Right lobe of liver (tissue), 6 donors: ENCODE data around the gene KCNJ2. TPM values are rescaled to one million over a fixed set of nuclear protein-coding genes. Genes with fewer than 3 reads are reported as not detected.

Experiments
- ATAC-seq, 4 donors: fragments of 200-7000 bp; cut with Tn5 transposase; one replicate each; pipeline ENCODE4 v1.9.1; 2020; ENCODE audit warnings: mild to moderate bottlenecking in 4 of 4, moderate library complexity in 4 of 4
- DNase-seq, 3 donors: peaks; one replicate each; pipeline ENCODE4 v3.0.0-alpha.2; 2020
- H3K27ac ChIP-seq, 3 donors: fragments of 200-600 bp; one replicate each; pipeline ENCODE4 v1.8.0; 2022
- H3K27me3 ChIP-seq, 2 donors: fragments of 200-600 bp; one replicate each; pipeline ENCODE4 v1.8.0; 2022
- H3K36me3 ChIP-seq, 4 donors: fragments of 200-600 bp; sonication (generic) in 1 of 4; one replicate each; pipeline versions ENCODE4 v1.5.1 to v1.8.0; 2017 to 2022; ENCODE audit warnings: control low read depth in 1 of 4
- H3K4me1 ChIP-seq, 4 donors: fragments of 200-600 bp; sonication (generic) in 1 of 4; one replicate each; pipeline versions ENCODE4 v1.5.1 to v1.8.0; 2017 to 2022; ENCODE audit warnings: control low read depth in 1 of 4
- H3K4me3 ChIP-seq, 3 donors: fragments of 200-600 bp; one replicate each; pipeline ENCODE4 v1.8.0; 2022
- H3K9me3 ChIP-seq, 4 donors: fragments of 200-600 bp; sonication (generic) in 1 of 4; one replicate each; pipeline versions ENCODE4 v1.5.1 to v1.8.0; 2017 to 2022; ENCODE audit warnings: control low read depth in 1 of 4
- CTCF ChIP-seq, 4 donors: fragments of 200-600 bp in 3 of 4; fragments of 450-650 bp in 1 of 4; IDR thresholded peaks; one replicate each; pipeline versions ENCODE4 v1.5.1 to v1.8.0; 2016 to 2022; ENCODE audit warnings: antibody characterized with exemption in 4 of 4, mild to moderate bottlenecking in 2 of 4
- POLR2A ChIP-seq: fragments of 450-650 bp; IDR thresholded peaks from one replicate; pipeline ENCODE4 v1.6.1; 2017; ENCODE audit warnings: antibody characterized with exemption, mild to moderate bottlenecking
- WGBS: methylation state at CpG from one replicate; pipeline ENCODE4 v1.1.6; 2018; ENCODE audit warnings: low coverage, low lambda C conversion rate; ENCODE audit not compliant: insufficient coverage; ENCODE audit errors: missing lambda C conversion rate; 5-methylcytosine and 5-hydroxymethylcytosine counted together
- intact Hi-C, 2 donors: fragments of 100-400 bp; cut with DNase I; formaldehyde crosslinking; loops; one replicate each; pipeline versions ENCODE4 v1.11.2 to v1.14.1; 2022
- total RNA-seq, 6 experiments: library from RNA; depleted of rRNA in 2 of 6; stranded (reverse); fragments of >200 nt in 2 of 6; fragmentation: NEBNext Ultra II Directional in 3 of 6; extraction: Animal tissue kit (Norgen Biotek cat#: 25700) in 3 of 6; gene quantifications; one replicate each; pipeline versions ENCODE4 v1.1.0 to v1.2.4, GENCODE V29; 2016 to 2023
- donor health status: DM: no; HTN: yes; CAD: no.
- donor health status: DM: no; HTN: no; CAD: no.
- donor health status: DM: no; HTN: no; CAD: no.
- donor health status: DM: no; HTN: yes; CAD: no.
- donor health status: DM: no; HTN: yes; CAD: no.

The KCNJ2 gene
- total RNA-seq, 6 experiments from 2014 or later = 0.62 to 2.5 (median 1.0) TPM

DNA sequence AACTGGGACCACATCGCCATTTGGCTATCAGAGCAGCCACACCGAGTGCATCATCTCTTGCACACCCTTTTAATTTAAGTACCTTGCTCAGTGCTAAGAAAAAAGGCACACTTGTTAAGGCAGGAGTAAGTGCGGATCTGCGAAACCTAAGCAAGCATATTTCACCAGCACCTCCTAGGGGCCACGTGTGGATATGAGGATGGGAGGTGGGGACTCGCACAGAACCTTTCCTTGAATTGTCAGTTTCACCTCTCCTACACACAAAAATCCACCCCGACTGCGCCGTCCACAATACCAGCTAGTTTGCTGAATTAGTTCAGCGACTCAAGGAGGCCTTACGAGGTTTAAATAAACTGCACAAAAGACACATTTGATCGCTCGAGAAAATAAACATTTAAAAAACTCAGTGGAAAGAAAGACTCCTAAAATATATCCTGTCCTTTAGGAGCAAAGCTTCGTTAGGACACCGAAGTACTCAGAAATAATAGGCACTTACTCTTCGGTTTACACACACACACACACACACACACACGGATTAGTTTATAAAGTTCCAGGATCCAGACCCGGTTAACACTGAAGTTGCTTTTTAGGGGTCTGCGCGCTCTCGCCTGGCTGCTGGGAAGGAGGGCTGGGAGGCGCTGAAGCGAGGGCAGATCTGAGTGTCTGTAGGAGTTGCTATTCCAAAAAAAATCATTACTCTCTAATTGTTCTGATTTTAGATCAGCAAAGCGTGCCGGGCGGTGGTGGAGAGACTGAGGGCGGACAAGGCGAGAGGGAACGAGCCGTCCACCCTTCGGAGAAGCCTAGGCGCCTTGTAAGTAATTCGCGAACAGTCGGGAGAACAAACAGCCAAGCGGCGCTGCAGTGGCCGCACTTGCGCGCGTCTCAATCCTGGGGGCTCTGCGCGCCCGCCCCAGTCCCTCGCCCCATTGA lies 1.0 kb upstream of the KCNJ2 start:
- no peaks in the 10 kb centered on the region for H3K36me3 ChIP-seq
- DNase-seq = peak in 2 of 3 donors; percentile 37 to 48
- no peaks in the 10 kb centered on the region for H3K9me3 ChIP-seq
- peak overlapping the region; percentile 15 to 61 (median 61) for H3K27ac ChIP-seq
- H3K27me3 ChIP-seq = peaks cover 0 to 12% of the 10 kb centered on the region in 2 donors
- peak; percentile 3 to 35 (median 34) for TF ChIP-seq CTCF (IDR thresholded peaks at IDR 0.05)
- TF ChIP-seq POLR2A = no peak
- 4% methylated on average over 28 of the region's 45 CpGs for WGBS
- ATAC-seq = peak; percentile 44 to 58 (median 54)
- peak overlapping the region; percentile 36 to 53 (median 46) for H3K4me3 ChIP-seq
- intact Hi-C loops = no loop called here
- H3K4me1 ChIP-seq = peaks cover 0 to 12% (median 0%) of the 10 kb centered on the region in 4 donors

- peaks cover 0 to 12% (median 0%) of the 10 kb centered on the region in 4 donors for H3K4me1 ChIP-seq
- ATAC-seq (peak; percentile 5 to 31 (median 13)), DNase-seq (no peak)
- H3K27me3 ChIP-seq = peaks cover 0 to 12% of the 10 kb centered on the region in 2 donors
- TF ChIP-seq CTCF (IDR thresholded peaks at IDR 0.05) (no peak), POLR2A (no peak)
- H3K4me3 ChIP-seq = peak overlapping the region; percentile 36 to 53 (median 46)
- H3K9me3 ChIP-seq = no peaks in the 10 kb centered on the region
- peak overlapping the region in 1 of 3 donors; percentile 6 for H3K27ac ChIP-seq
- H3K36me3 ChIP-seq = no peaks in the 10 kb centered on the region
- intact Hi-C loops = no loop called here
- WGBS = 10% methylated on average over 19 of the region's 24 CpGs
Measured at GRCh38 chr17:70169709-70170597, 621 bp downstream of the KCNJ2 start.

DNA sequence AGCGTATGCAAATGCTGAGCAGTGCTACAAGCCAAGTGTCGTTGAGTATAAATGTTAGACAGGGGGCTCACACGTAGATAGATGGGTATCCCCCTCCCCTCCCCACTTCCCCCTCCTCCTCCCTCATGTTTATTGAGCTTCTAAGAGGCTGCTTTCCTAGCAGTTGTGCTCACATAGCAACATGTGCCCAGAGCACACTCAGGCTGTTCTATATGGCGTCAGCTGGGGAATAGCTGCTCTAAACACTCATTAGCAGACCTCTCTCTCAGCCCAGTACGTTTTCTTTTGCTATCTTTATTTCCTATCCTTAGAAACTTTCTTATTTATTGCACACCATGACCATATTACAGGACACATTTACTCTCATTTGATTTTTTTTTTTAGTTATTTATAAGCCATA lies 1.8 kb downstream of the KCNJ2 start:
- no peak for DNase-seq
- H3K27me3 ChIP-seq = peaks cover 0 to 9% of the 10 kb centered on the region in 2 donors
- ATAC-seq = no peak
- 28% methylated on average over 5 of the region's 5 CpGs for WGBS
- peaks cover 0 to 12% (median 0%) of the 10 kb centered on the region in 4 donors for H3K4me1 ChIP-seq
- H3K4me3 ChIP-seq = peak overlapping the region in 1 of 3 donors; percentile 53
- no peaks in the 10 kb centered on the region for H3K9me3 ChIP-seq
- no peak overlapping the region for H3K27ac ChIP-seq
- TF ChIP-seq POLR2A (no peak), CTCF (IDR thresholded peaks at IDR 0.05) (no peak)
- H3K36me3 ChIP-seq = no peaks in the 10 kb centered on the region
- intact Hi-C loops = no loop called here

DNA sequence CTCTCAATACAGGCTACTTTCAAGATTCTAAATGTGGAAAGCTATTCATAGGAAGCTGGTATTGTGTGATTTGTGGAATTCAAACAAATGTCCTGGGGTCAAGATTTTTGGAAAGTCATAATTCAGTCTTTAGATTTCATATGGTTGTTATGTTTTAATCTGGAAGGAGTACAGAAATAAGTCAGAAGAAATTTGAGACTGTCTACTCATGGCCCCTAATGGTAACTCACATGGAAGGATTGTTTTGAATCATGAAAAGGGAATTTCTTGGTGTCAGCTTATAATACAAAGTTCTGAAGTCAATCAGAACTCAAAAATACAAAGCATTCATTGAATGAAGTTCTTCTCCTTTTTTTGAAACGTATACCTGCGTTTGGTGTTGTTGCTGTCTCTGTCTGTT lies 3.1 kb downstream of the KCNJ2 start:
- no peaks in the 10 kb centered on the region for H3K9me3 ChIP-seq
- H3K4me3 ChIP-seq = no peak overlapping the region
- TF ChIP-seq CTCF (IDR thresholded peaks at IDR 0.05) = no peak
- no peak for TF ChIP-seq POLR2A
- H3K27me3 ChIP-seq = peaks cover 0 to 6% of the 10 kb centered on the region in 2 donors
- no peaks in the 10 kb centered on the region for H3K36me3 ChIP-seq
- intact Hi-C loops = no loop called here
- peaks cover 0 to 12% (median 0%) of the 10 kb centered on the region in 4 donors for H3K4me1 ChIP-seq
- no peak for DNase-seq
- no peak overlapping the region for H3K27ac ChIP-seq
- WGBS = 30% methylated on average over 2 of the region's 2 CpGs
- no peak for ATAC-seq
